Measurements from ENCODE around the gene SDCBP2.

Gene SDCBP2

GRCh38 chr20:1298888-1299511 is 29.9 kb downstream of the SDCBP2 start:
- Histone ChIP-seq H3K4me2 (ENCODE audit: low read length) (no peak overlapping the region), H3K36me3 (ENCODE audit: insufficient read depth, low read length) (peaks cover 3% of the 10 kb centered on the region), H3K4me1 (ENCODE audit: control insufficient read depth, insufficient read depth, low read length) (peaks cover 9% of the 10 kb centered on the region), H3K9me3 (replicated peaks; ENCODE audit: low read length) (no peaks in the 10 kb centered on the region), H3K9ac (ENCODE audit: low read depth, low read length) (no peak overlapping the region), H3K27me3 (ENCODE audit: control insufficient read depth, insufficient read depth, low read length) (no peaks in the 10 kb centered on the region), H3K4me3 (ENCODE audit: low read length) (no peak overlapping the region)

GRCh38 chr20:1298166-1298565 is 30.8 kb downstream of the SDCBP2 start:
- Histone ChIP-seq H3K4me1 (ENCODE audit: control insufficient read depth, insufficient read depth, low read length) (peaks cover 9% of the 10 kb centered on the region), H3K36me3 (ENCODE audit: insufficient read depth, low read length) (peaks cover 3% of the 10 kb centered on the region), H3K9ac (ENCODE audit: low read depth, low read length) (no peak overlapping the region), H3K4me3 (ENCODE audit: low read length) (no peak overlapping the region), H3K9me3 (replicated peaks; ENCODE audit: low read length) (no peaks in the 10 kb centered on the region), H3K4me2 (ENCODE audit: low read length) (no peak overlapping the region), H3K27me3 (ENCODE audit: control insufficient read depth, insufficient read depth, low read length) (no peaks in the 10 kb centered on the region)

- Histone ChIP-seq H3K36me3 (ENCODE audit: insufficient read depth, low read length) (no peaks in the 10 kb centered on the region), H3K9ac (ENCODE audit: low read depth, low read length) (no peak overlapping the region), H3K4me1 (ENCODE audit: control insufficient read depth, insufficient read depth, low read length) (peaks cover 9% of the 10 kb centered on the region), H3K4me2 (ENCODE audit: low read length) (no peak overlapping the region), H3K4me3 (ENCODE audit: low read length) (no peak overlapping the region), H3K9me3 (replicated peaks; ENCODE audit: low read length) (no peaks in the 10 kb centered on the region), H3K27me3 (ENCODE audit: control insufficient read depth, insufficient read depth, low read length) (no peaks in the 10 kb centered on the region)
These were observed 31.5 kb downstream of the SDCBP2 start for GRCh38 chr20:1297486-1297885.

GRCh38 chr20:1296922-1297321 is 32.0 kb downstream of the SDCBP2 start:
- Histone ChIP-seq H3K27me3 (ENCODE audit: control insufficient read depth, insufficient read depth, low read length) (no peaks in the 10 kb centered on the region), H3K4me1 (ENCODE audit: control insufficient read depth, insufficient read depth, low read length) (peaks cover 12% of the 10 kb centered on the region), H3K4me3 (ENCODE audit: low read length) (no peak overlapping the region), H3K4me2 (ENCODE audit: low read length) (no peak overlapping the region), H3K9me3 (replicated peaks; ENCODE audit: low read length) (no peaks in the 10 kb centered on the region), H3K36me3 (ENCODE audit: insufficient read depth, low read length) (no peaks in the 10 kb centered on the region), H3K9ac (ENCODE audit: low read depth, low read length) (no peak overlapping the region)

- H3K4me2 ChIP-seq (ENCODE audit: low read length) = no peak overlapping the region
- H3K4me3 ChIP-seq (ENCODE audit: low read length) = no peak overlapping the region
- H3K9me3 ChIP-seq (replicated peaks; ENCODE audit: low read length) = no peaks in the 10 kb centered on the region
- no peaks in the 10 kb centered on the region for H3K36me3 ChIP-seq (ENCODE audit: insufficient read depth, low read length)
- H3K27me3 ChIP-seq (ENCODE audit: control insufficient read depth, insufficient read depth, low read length) = no peaks in the 10 kb centered on the region
- no peak overlapping the region for H3K9ac ChIP-seq (ENCODE audit: low read depth, low read length)
- peaks cover 19% of the 10 kb centered on the region for H3K4me1 ChIP-seq (ENCODE audit: control insufficient read depth, insufficient read depth, low read length)
These were observed 32.8 kb downstream of the SDCBP2 start for GRCh38 chr20:1296117-1296610.

GRCh38 chr20:1295276-1295930 is 33.5 kb downstream of the SDCBP2 start:
- Histone ChIP-seq H3K4me1 (ENCODE audit: control insufficient read depth, insufficient read depth, low read length) (peaks cover 14% of the 10 kb centered on the region), H3K27me3 (ENCODE audit: control insufficient read depth, insufficient read depth, low read length) (no peaks in the 10 kb centered on the region), H3K4me2 (ENCODE audit: low read length) (no peak overlapping the region), H3K4me3 (ENCODE audit: low read length) (no peak overlapping the region), H3K9ac (ENCODE audit: low read depth, low read length) (no peak overlapping the region), H3K9me3 (replicated peaks; ENCODE audit: low read length) (no peaks in the 10 kb centered on the region), H3K36me3 (ENCODE audit: insufficient read depth, low read length) (no peaks in the 10 kb centered on the region)

GRCh38 chr20:1294497-1294896 is 34.4 kb downstream of the SDCBP2 start:
- no peaks in the 10 kb centered on the region for H3K9me3 ChIP-seq (replicated peaks; ENCODE audit: low read length)
- H3K27me3 ChIP-seq (ENCODE audit: control insufficient read depth, insufficient read depth, low read length) = no peaks in the 10 kb centered on the region
- no peak overlapping the region for H3K4me3 ChIP-seq (ENCODE audit: low read length)
- no peak overlapping the region for H3K4me2 ChIP-seq (ENCODE audit: low read length)
- peaks cover 14% of the 10 kb centered on the region for H3K4me1 ChIP-seq (ENCODE audit: control insufficient read depth, insufficient read depth, low read length)
- H3K9ac ChIP-seq (ENCODE audit: low read depth, low read length) = no peak overlapping the region
- H3K36me3 ChIP-seq (ENCODE audit: insufficient read depth, low read length) = no peaks in the 10 kb centered on the region

- Histone ChIP-seq H3K36me3 (ENCODE audit: insufficient read depth, low read length) (no peaks in the 10 kb centered on the region), H3K4me3 (ENCODE audit: low read length) (no peak overlapping the region), H3K9me3 (replicated peaks; ENCODE audit: low read length) (no peaks in the 10 kb centered on the region), H3K4me1 (ENCODE audit: control insufficient read depth, insufficient read depth, low read length) (peaks cover 14% of the 10 kb centered on the region), H3K9ac (ENCODE audit: low read depth, low read length) (no peak overlapping the region), H3K27me3 (ENCODE audit: control insufficient read depth, insufficient read depth, low read length) (no peaks in the 10 kb centered on the region), H3K4me2 (ENCODE audit: low read length) (no peak overlapping the region)
These were observed 35.1 kb downstream of the SDCBP2 start for GRCh38 chr20:1293641-1294379.

GRCh38 chr20:1292620-1293019 is 36.3 kb downstream of the SDCBP2 start:
- Histone ChIP-seq H3K27me3 (ENCODE audit: control insufficient read depth, insufficient read depth, low read length) (no peaks in the 10 kb centered on the region), H3K9me3 (replicated peaks; ENCODE audit: low read length) (no peaks in the 10 kb centered on the region)

GRCh38 chr20:1291191-1291741 is 37.7 kb downstream of the SDCBP2 start:
- H3K27me3 ChIP-seq (ENCODE audit: control insufficient read depth, insufficient read depth, low read length) = no peaks in the 10 kb centered on the region
- H3K36me3 ChIP-seq (ENCODE audit: insufficient read depth, low read length) = no peaks in the 10 kb centered on the region
- H3K9ac ChIP-seq (ENCODE audit: low read depth, low read length) = no peak overlapping the region
- H3K4me2 ChIP-seq (ENCODE audit: low read length) = no peak overlapping the region
- H3K4me1 ChIP-seq (ENCODE audit: control insufficient read depth, insufficient read depth, low read length) = peaks cover 14% of the 10 kb centered on the region
- no peak overlapping the region for H3K4me3 ChIP-seq (ENCODE audit: low read length)
- no peaks in the 10 kb centered on the region for H3K9me3 ChIP-seq (replicated peaks; ENCODE audit: low read length)

More at GRCh38 chr20:1292620-1293019, 36.3 kb downstream of the SDCBP2 start:
- H3K36me3 ChIP-seq (ENCODE audit: insufficient read depth, low read length) = no peaks in the 10 kb centered on the region
- peaks cover 14% of the 10 kb centered on the region for H3K4me1 ChIP-seq (ENCODE audit: control insufficient read depth, insufficient read depth, low read length)
- H3K9ac ChIP-seq (ENCODE audit: low read depth, low read length) = no peak overlapping the region
- no peak overlapping the region for H3K4me2 ChIP-seq (ENCODE audit: low read length)
- H3K4me3 ChIP-seq (ENCODE audit: low read length) = no peak overlapping the region

- Histone ChIP-seq H3K4me2 (ENCODE audit: low read length) (no peak overlapping the region), H3K9me3 (replicated peaks; ENCODE audit: low read length) (no peaks in the 10 kb centered on the region), H3K4me3 (ENCODE audit: low read length) (no peak overlapping the region), H3K36me3 (ENCODE audit: insufficient read depth, low read length) (no peaks in the 10 kb centered on the region), H3K9ac (ENCODE audit: low read depth, low read length) (no peak overlapping the region), H3K27me3 (ENCODE audit: control insufficient read depth, insufficient read depth, low read length) (no peaks in the 10 kb centered on the region), H3K4me1 (ENCODE audit: control insufficient read depth, insufficient read depth, low read length) (peaks cover 14% of the 10 kb centered on the region)
These were observed 41.0 kb downstream of the SDCBP2 start for GRCh38 chr20:1287787-1288569.
